22Rv1 (cell line): Measurements from ENCODE around the gene RND2.

Experiments used
- CTCF ChIP-seq: fragments of 450-650 bp; IDR thresholded peaks from 2 replicates; pipeline ENCODE4 v1.5.1; 2017; ENCODE audit warnings: mild to moderate bottlenecking
- ZFX ChIP-seq: fragments of 450-650 bp; IDR thresholded peaks from 2 replicates; pipeline ENCODE4 v1.6.1; 2017; ENCODE audit warnings: antibody characterized with exemption, borderline replicate concordance

- no peak for TF ChIP-seq CTCF
- no peak for TF ChIP-seq ZFX
These were observed 45.3 kb upstream of the RND2 start, which contains the start of gene PTGES3L for GRCh38 chr17:42979511-42980273.
